ENCODE data around the gene MLPH. TPM values are rescaled to one million over a fixed set of nuclear protein-coding genes. Genes with fewer than 3 reads are reported as not detected.
A peak's percentile ranks its signal among the peaks of the same experiment; 100 is the strongest.

MLPH gene
- total and polyA plus RNA-seq, 2 of the 13 experiments (the other 11 are each of a cell fraction or from before 2014, with no cell fraction given): 0.12 TPM; not detected in 1

- no peak for TF ChIP-seq PAXIP1 (CRISPR knock-in tag; conservative IDR thresholded peaks at IDR 0.05)
- no peak for TF ChIP-seq NCOA5 (CRISPR knock-in tag; IDR thresholded peaks at IDR 0.05)
- TF ChIP-seq ELF1 (CRISPR knock-in tag; IDR thresholded peaks at IDR 0.05): no peak
- TF ChIP-seq MXD1 (CRISPR knock-in tag; IDR thresholded peaks at IDR 0.05): peak; percentile 32
- TF ChIP-seq E2F2 (CRISPR knock-in tag; IDR thresholded peaks at IDR 0.05; ENCODE audit: borderline replicate concordance): 0 out of 2 replicates have a peak, but pooled peaks have one; percentile 68
- TF ChIP-seq ZMYM2 (CRISPR knock-in tag; IDR thresholded peaks at IDR 0.05): no peak
- TF ChIP-seq SNRNP70 (IDR thresholded peaks at IDR 0.05; ENCODE audit: low read depth, low read length): no peak
- TF ChIP-seq ZNF274 (CRISPR knock-in tag; IDR thresholded peaks at IDR 0.05): peak; percentile 44; the same call in 1 of the 2 replicates
- TF ChIP-seq RFX1 (IDR thresholded peaks at IDR 0.05): no peak
- no peak for TF ChIP-seq SYNCRIP (IDR thresholded peaks at IDR 0.05; ENCODE audit: insufficient read depth, low read depth, low read length)
- no peak for TF ChIP-seq ZNF629 (CRISPR knock-in tag; conservative IDR thresholded peaks at IDR 0.05)
- TF ChIP-seq PREB (CRISPR knock-in tag; IDR thresholded peaks at IDR 0.05): no peak
- no peak for TF ChIP-seq CENPT (CRISPR knock-in tag; IDR thresholded peaks at IDR 0.05; ENCODE audit: low read depth)
- TF ChIP-seq TFAP4 (IDR thresholded peaks at IDR 0.05; ENCODE audit: borderline replicate concordance, low read depth): peak; percentile 66; the same call in 1 of the 2 replicates
- TF ChIP-seq ZNF3 (CRISPR knock-in tag; IDR thresholded peaks at IDR 0.05): no peak
- peak; percentile 74; the same call in 1 of the 2 replicates for TF ChIP-seq NR2F2 (IDR thresholded peaks at IDR 0.05; ENCODE audit: borderline replicate concordance, low read depth)
- no peak for TF ChIP-seq KDM6A (CRISPR knock-in tag; IDR thresholded peaks at IDR 0.05; ENCODE audit: low read depth)
- no peak for TF ChIP-seq ZNF549 (CRISPR knock-in tag; IDR thresholded peaks at IDR 0.05)
- 0 out of 2 replicates have a peak, but pooled peaks have one; percentile 53 for TF ChIP-seq THAP7 (CRISPR knock-in tag; IDR thresholded peaks at IDR 0.05)
- no peak for TF ChIP-seq EZH2 (conservative IDR thresholded peaks at IDR 0.05; ENCODE audit: low read depth, low read length)
- 0 out of 2 replicates have a peak, but pooled peaks have one; percentile 72 for TF ChIP-seq BRD4 (CRISPR knock-in tag; IDR thresholded peaks at IDR 0.05)
- TF ChIP-seq KLF13 (CRISPR knock-in tag; IDR thresholded peaks at IDR 0.05): no peak
These were observed 95.0 kb downstream of the MLPH start (continued) for GRCh38 chr2:237581751-237582746.
